ENCODE results near the gene GBGT1.
A peak's percentile ranks its signal among the peaks of the same experiment; 100 is the strongest.

GBGT1 gene

DNA sequence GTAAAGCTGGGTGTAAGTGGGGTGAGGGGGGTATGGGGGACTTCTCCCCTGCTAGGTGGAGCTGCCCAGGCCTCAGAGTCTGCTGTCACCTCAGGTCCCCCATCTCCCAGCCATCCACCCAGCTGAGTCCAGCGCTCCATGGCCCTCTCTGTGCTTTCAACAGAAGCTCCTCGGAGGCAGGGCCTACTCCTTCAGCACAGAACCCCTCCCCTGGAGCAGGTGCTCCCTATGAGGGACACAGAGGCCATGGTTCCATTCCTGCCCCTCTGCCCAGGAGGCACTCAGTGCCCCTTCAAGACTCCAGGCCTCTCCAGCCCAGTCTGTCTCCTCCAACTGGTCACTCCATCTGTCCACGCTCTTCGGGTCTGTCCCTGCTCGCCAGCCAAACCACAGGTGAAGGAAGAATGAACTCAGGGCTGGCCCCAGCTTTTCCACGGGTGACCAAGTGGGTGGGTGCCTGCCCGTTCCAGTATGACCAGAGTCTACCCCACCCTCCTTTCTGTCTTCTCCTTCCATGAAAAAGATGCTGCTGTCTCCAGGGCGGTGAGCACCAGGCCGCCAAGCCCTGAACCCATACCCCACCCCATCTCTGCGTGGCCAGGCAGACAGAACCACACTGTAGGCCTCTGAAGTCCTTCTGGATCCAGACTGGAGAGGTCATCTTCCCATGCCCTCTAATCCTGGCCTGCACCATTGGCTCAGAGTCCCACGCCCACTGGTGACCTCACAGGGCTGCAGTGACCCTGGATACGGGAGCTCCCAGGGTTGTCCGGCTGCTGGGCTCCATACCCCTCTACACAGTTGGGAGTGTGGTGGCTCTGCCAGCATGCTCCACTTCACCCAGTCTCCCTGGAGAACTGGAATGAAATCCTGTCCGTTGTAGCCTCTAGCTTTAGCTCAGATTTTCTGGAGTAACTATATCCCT, 11.9 kb downstream of the GBGT1 start:
- Histone ChIP-seq H3K4me1 (ENCODE audit: control extremely low read depth in 1 of 4, control insufficient read depth in 4 of 4, insufficient read depth in 4 of 4, low read length in 3 of 4) (peaks cover 0 to 32% (median 23%) of the 10 kb centered on the region in 4 experiments), H3K9me3 (ENCODE audit: control extremely low read depth in 1 of 5, control insufficient read depth in 4 of 5, insufficient read depth in 2 of 5, low read depth in 1 of 5, low read length in 4 of 5) (no peaks in the 10 kb centered on the region), H3K27me3 (replicated peaks in 2 of 5; ENCODE audit: control insufficient read depth in 4 of 5, insufficient read depth in 5 of 5, low read length in 4 of 5) (no peaks in the 10 kb centered on the region), H3K36me3 (ENCODE audit: control insufficient read depth in 4 of 4, insufficient read depth in 4 of 4, low read length in 3 of 4) (peaks cover 3 to 40% (median 9%) of the 10 kb centered on the region in 4 experiments), H3K27ac (ENCODE audit: insufficient read depth in 1 of 2, low read depth in 1 of 2, low read length in 2 of 2, poor library complexity in 1 of 2, severe bottlenecking in 2 of 2) (no peak overlapping the region), H3K4me3 (ENCODE audit: control insufficient read depth in 1 of 7, extremely low read depth in 1 of 7, insufficient read depth in 4 of 7, low read depth in 2 of 7, low read length in 6 of 7) (no peak overlapping the region)
- ChIA-PET CTCF (interaction anchor here (0.8 to 10.9 kb wide), 3 partner anchors 9 to 109 kb away, joined by 3 to 445 read pairs (median 5); no protein-coding TSS in a partner anchor), POLR2A (no interaction called here)
- DNase-seq: no peak
- 87% methylated on average over 12 of the region's 14 CpGs for WGBS (ENCODE audit: insufficient coverage)

DNA sequence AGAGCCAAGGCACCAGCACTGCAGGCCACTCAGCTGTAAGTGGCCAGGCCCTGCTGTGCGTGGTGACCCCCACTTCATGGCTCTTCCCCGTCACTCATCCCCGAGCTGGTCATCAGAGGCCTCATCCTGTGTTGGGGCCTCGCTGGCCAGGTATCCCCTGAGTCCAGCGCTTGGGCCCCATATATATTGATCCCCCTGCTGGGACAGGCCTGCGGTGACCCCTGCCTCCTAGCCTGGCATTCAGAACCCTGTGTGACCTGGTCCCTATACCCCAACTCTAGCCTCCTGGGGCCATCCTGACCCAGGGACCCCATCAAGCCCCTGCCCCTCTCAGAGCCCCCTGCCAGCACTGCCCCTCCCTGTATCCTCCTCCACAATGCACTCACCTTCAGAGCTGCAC, 12.7 kb downstream of the GBGT1 start:
- no peak for DNase-seq
- POLR2A ChIA-PET: no interaction called here

DNA sequence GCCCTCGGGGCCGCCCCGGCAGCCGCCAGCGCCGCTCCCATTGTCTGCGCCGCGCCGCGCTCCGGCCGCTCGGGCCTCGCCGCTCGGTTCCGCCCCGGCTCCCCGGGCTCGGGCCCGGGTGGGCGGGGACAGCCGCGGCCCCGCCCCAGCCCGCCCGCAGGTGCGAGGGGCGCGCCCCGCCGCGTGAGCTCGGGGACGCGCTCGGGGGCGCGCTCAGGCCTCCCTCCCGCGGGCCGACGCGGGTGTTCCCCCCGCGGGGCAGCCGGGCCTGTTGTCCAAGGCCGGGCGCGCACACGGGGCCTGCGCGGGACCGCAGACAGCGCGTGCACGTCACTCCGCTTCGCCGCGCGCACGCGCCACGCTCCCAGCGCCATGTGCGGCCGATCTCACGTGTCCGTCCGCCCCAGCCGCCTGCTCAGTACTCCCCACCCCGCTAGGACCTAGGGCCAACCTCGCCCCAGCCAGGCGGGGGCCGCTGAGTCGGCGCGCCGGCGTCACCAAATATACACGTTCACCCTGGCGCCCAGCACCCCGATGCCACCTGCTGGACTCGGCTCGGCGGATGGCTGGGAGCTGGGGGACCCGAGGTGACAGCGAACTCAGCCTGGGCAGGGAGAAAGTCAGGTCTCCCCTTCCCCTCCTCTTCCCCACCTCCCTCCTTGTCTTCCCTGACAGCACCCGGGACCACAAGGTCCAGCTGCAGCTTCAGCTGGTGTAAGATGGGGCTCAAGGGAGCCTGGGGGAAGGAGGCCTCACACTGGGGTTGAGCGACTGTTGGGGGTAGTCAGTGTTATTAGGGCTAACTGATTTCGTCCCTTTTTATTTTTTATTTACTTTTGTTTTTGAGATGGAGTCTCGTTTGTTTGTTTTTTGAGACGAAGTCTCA, 14.3 kb downstream of the GBGT1 start:
- H3K4me1 ChIP-seq (ENCODE audit: control extremely low read depth in 1 of 4, control insufficient read depth in 4 of 4, insufficient read depth in 4 of 4, low read length in 3 of 4): peaks cover 3 to 44% (median 40%) of the 10 kb centered on the region in 4 experiments
- peak overlapping the region; percentile 35 to 95 (median 85) for H3K4me3 ChIP-seq (ENCODE audit: control insufficient read depth in 1 of 7, extremely low read depth in 1 of 7, insufficient read depth in 4 of 7, low read depth in 2 of 7, low read length in 6 of 7)
- no peaks in the 10 kb centered on the region for H3K27me3 ChIP-seq (replicated peaks in 2 of 5; ENCODE audit: control insufficient read depth in 4 of 5, insufficient read depth in 5 of 5, low read length in 4 of 5)
- no peaks in the 10 kb centered on the region for H3K9me3 ChIP-seq (ENCODE audit: control extremely low read depth in 1 of 5, control insufficient read depth in 4 of 5, insufficient read depth in 2 of 5, low read depth in 1 of 5, low read length in 4 of 5)
- H3K27ac ChIP-seq (ENCODE audit: insufficient read depth in 1 of 2, low read depth in 1 of 2, low read length in 2 of 2, poor library complexity in 1 of 2, severe bottlenecking in 2 of 2): peak overlapping the region in 1 of 2 experiments; percentile 47
- peaks cover 0 to 27% (median 7%) of the 10 kb centered on the region in 4 experiments for H3K36me3 ChIP-seq (ENCODE audit: control insufficient read depth in 4 of 4, insufficient read depth in 4 of 4, low read length in 3 of 4)
- POLR2A ChIA-PET: interaction anchor here (1.2 to 9.9 kb wide), 5 partner anchors 9 to 51 kb away, joined by 3 to 111 read pairs (median 5); partner anchors contain the start of genes GBGT1 and RALGDS
- peak; percentile 92 to 96 (median 93) for DNase-seq
- WGBS (ENCODE audit: insufficient coverage): 2% methylated on average over 43 of the region's 95 CpGs
- CTCF ChIA-PET: interaction anchor here (0.8 to 10.9 kb wide), 8 partner anchors 9 to 90 kb away, joined by 3 to 445 read pairs (median 12); no protein-coding TSS in a partner anchor

More for the DNA sequence above, 12.7 kb downstream of the GBGT1 start:
- Histone ChIP-seq H3K4me3 (ENCODE audit: control insufficient read depth in 1 of 7, extremely low read depth in 1 of 7, insufficient read depth in 4 of 7, low read depth in 2 of 7, low read length in 6 of 7) (no peak overlapping the region), H3K27ac (ENCODE audit: insufficient read depth in 1 of 2, low read depth in 1 of 2, low read length in 2 of 2, poor library complexity in 1 of 2, severe bottlenecking in 2 of 2) (no peak overlapping the region), H3K27me3 (replicated peaks in 2 of 5; ENCODE audit: control insufficient read depth in 4 of 5, insufficient read depth in 5 of 5, low read length in 4 of 5) (no peaks in the 10 kb centered on the region), H3K36me3 (ENCODE audit: control insufficient read depth in 4 of 4, insufficient read depth in 4 of 4, low read length in 3 of 4) (peaks cover 3 to 38% (median 10%) of the 10 kb centered on the region in 4 experiments), H3K4me1 (ENCODE audit: control extremely low read depth in 1 of 4, control insufficient read depth in 4 of 4, insufficient read depth in 4 of 4, low read length in 3 of 4) (peaks cover 0 to 34% (median 27%) of the 10 kb centered on the region in 4 experiments), H3K9me3 (ENCODE audit: control extremely low read depth in 1 of 5, control insufficient read depth in 4 of 5, insufficient read depth in 2 of 5, low read depth in 1 of 5, low read length in 4 of 5) (no peaks in the 10 kb centered on the region)
- 89% methylated on average over 6 of the region's 6 CpGs for WGBS (ENCODE audit: insufficient coverage)
- CTCF ChIA-PET: interaction anchor here (1.3 to 10.9 kb wide), 3 partner anchors 7 to 42 kb away, joined by 5 to 445 read pairs (median 17); no protein-coding TSS in a partner anchor

DNA sequence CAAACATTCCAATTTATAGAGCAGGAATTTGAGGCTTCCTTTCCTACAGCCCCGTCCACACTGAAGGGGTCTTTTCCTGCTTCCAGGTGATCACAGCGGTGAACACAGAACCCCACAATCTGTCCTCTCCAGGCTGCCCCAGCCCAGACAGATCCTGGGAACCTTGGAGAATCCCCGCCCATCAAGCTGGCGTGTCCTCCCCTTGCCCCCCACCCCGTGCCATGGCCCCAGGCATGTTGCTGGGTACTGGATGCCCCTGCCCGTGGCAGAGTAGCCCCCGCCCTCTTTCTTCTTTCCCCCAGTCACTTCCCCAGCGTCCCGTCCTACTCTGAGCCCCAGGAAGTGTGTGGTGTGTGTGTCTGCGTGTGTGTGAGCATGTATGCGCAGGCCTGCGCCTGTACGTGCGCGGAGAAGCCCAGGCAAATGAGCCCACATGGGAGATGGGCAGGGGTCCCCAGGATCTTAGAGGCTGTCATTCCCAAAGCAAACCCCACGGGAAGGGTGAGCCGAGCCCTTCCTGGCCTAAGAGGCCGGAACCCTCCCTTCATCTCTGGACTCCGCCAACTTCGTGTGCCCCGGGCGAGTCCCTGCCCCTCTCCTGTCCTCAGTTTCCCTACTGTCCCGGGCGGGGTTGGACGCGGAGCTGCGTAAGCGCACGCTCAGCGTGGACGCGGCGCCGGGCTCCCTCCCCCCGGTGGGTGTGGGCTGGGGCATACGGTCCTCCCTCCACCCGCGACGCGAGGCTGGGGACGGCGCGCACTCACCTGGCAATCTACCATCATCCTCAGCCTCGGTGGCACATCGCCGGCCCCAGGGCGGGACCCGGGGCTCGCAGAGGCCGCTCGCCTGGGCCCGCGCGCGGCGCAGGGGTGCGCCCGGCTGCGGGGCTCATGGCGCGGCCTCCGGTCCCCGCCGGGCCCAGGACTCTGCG, 15.2 kb downstream of the GBGT1 start:
- peak; percentile 49 to 84 (median 77) for DNase-seq
- Histone ChIP-seq H3K27ac (ENCODE audit: insufficient read depth in 1 of 2, low read depth in 1 of 2, low read length in 2 of 2, poor library complexity in 1 of 2, severe bottlenecking in 2 of 2) (peak overlapping the region; percentile 76 to 87), H3K27me3 (replicated peaks in 2 of 5; ENCODE audit: control insufficient read depth in 4 of 5, insufficient read depth in 5 of 5, low read length in 4 of 5) (no peaks in the 10 kb centered on the region), H3K9me3 (ENCODE audit: control extremely low read depth in 1 of 5, control insufficient read depth in 4 of 5, insufficient read depth in 2 of 5, low read depth in 1 of 5, low read length in 4 of 5) (no peaks in the 10 kb centered on the region), H3K4me1 (ENCODE audit: control extremely low read depth in 1 of 4, control insufficient read depth in 4 of 4, insufficient read depth in 4 of 4, low read length in 3 of 4) (peaks cover 3 to 51% (median 47%) of the 10 kb centered on the region in 4 experiments), H3K36me3 (ENCODE audit: control insufficient read depth in 4 of 4, insufficient read depth in 4 of 4, low read length in 3 of 4) (peaks cover 0 to 18% (median 3%) of the 10 kb centered on the region in 4 experiments), H3K4me3 (ENCODE audit: control insufficient read depth in 1 of 7, extremely low read depth in 1 of 7, insufficient read depth in 4 of 7, low read depth in 2 of 7, low read length in 6 of 7) (peak overlapping the region; percentile 35 to 95 (median 85))
- under 1% methylated on average over 33 of the region's 65 CpGs for WGBS (ENCODE audit: insufficient coverage)
- CTCF ChIA-PET: interaction anchor here (0.8 to 10.9 kb wide), 17 partner anchors 10 to 116 kb away, joined by 3 to 445 read pairs (median 10); no protein-coding TSS in a partner anchor
- POLR2A ChIA-PET: interaction anchor here (0.5 to 9.9 kb wide), 8 partner anchors 10 to 1935 kb away, joined by 3 to 111 read pairs (median 4); partner anchors contain the start of genes GBGT1 and RALGDS

DNA sequence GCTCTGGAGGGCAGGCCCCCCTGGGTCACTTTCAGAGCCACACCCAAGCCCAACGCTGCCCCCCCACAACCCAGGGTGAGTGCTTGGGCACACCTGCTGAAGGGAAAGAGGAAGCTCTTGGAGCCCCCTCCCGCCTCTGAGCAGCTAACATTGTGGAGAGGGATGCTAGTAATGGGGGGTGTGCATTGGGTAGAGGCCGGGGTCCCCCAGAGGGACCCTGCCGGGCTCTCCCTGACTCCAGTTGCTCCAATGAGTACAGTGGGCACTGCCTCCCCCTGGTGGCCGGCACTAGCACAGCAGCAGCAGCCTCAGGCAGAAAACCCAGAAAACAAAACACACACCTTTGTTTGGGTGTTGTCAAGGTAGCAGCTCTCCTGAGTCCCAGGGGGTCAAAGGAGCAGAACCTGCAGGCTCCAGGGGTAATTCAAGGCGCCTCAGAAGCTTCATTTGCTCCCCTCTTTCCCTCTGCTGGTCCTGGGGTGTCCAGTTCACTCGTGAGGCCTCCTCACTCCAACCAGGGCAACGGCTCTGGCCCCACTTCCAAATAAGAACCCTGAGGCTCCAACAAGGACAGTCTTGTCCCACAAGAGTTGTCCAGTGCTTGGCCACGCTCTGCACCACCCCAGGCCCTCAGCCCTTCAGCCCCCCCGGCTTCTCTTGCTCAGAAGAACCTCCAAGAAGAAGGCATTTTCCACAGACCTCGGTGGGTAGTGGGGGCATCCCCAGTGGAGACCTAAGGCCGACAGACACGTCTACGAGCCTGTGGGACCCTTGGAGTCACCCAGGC, 16.1 kb downstream of the GBGT1 start:
- H3K27ac ChIP-seq (ENCODE audit: insufficient read depth in 1 of 2, low read depth in 1 of 2, low read length in 2 of 2, poor library complexity in 1 of 2, severe bottlenecking in 2 of 2): peak overlapping the region; percentile 76 to 87
- 28% methylated on average over 11 of the region's 14 CpGs for WGBS (ENCODE audit: insufficient coverage)
- POLR2A ChIA-PET: interaction anchor here (1.2 to 9.9 kb wide), 6 partner anchors 14 to 49 kb away, joined by 3 to 111 read pairs (median 6); partner anchors contain the start of genes GBGT1 and RALGDS
- peaks cover 3 to 59% (median 54%) of the 10 kb centered on the region in 4 experiments for H3K4me1 ChIP-seq (ENCODE audit: control extremely low read depth in 1 of 4, control insufficient read depth in 4 of 4, insufficient read depth in 4 of 4, low read length in 3 of 4)
- CTCF ChIA-PET: interaction anchor here (0.6 to 10.9 kb wide), 20 partner anchors 11 to 167 kb away, joined by 3 to 445 read pairs (median 8); partner anchors contain the start of gene GBGT1
- peak; percentile 65 to 75 (median 72) for DNase-seq
- H3K4me3 ChIP-seq (ENCODE audit: control insufficient read depth in 1 of 7, extremely low read depth in 1 of 7, insufficient read depth in 4 of 7, low read depth in 2 of 7, low read length in 6 of 7): peak overlapping the region in 6 of 7 experiments; percentile 71 to 95 (median 86)
- H3K9me3 ChIP-seq (ENCODE audit: control extremely low read depth in 1 of 5, control insufficient read depth in 4 of 5, insufficient read depth in 2 of 5, low read depth in 1 of 5, low read length in 4 of 5): no peaks in the 10 kb centered on the region
- peaks cover 0 to 15% (median 3%) of the 10 kb centered on the region in 4 experiments for H3K36me3 ChIP-seq (ENCODE audit: control insufficient read depth in 4 of 4, insufficient read depth in 4 of 4, low read length in 3 of 4)
- no peaks in the 10 kb centered on the region for H3K27me3 ChIP-seq (replicated peaks in 2 of 5; ENCODE audit: control insufficient read depth in 4 of 5, insufficient read depth in 5 of 5, low read length in 4 of 5)

All from common myeloid progenitor, CD34-positive (primary cell).